Superior temporal gyrus (tissue), 1 donor: ENCODE data around the gene TAB2.
"Not testable (repeated sequence)": the region's sequence is repeated elsewhere in the genome, so short reads cannot be mapped to it uniquely, and the experiment has no call there.

Experiments
- DNase-seq: peaks from one replicate; pipeline ENCODE4 v3.0.0-alpha.2; 2016; ENCODE audit errors: extremely low spot score

TAB2 gene

GRCh38 chr6:149459761-149460160, 142.2 kb downstream of the TAB2 start:
- no peak for DNase-seq

- DNase-seq = not testable (repeated sequence)
Observed at GRCh38 chr6:149460249-149460648, 142.7 kb downstream of the TAB2 start.
